Measurements from ENCODE around the gene HYAL3.
"Not testable (repeated sequence)": the region's sequence is repeated elsewhere in the genome, so short reads cannot be mapped to it uniquely, and the experiment has no call there.

Gene HYAL3

GRCh38 chr3:50254577-50255250, 44.5 kb downstream of the HYAL3 start:
- DNase-seq = no peak

GRCh38 chr3:50251220-50251619, 48.0 kb downstream of the HYAL3 start:
- DNase-seq = no peak

- no peak for DNase-seq
These were observed 48.7 kb downstream of the HYAL3 start for GRCh38 chr3:50250514-50250913.

GRCh38 chr3:50249457-50249856, 49.7 kb downstream of the HYAL3 start:
- no peak for DNase-seq

GRCh38 chr3:50248387-50248786, 50.8 kb downstream of the HYAL3 start:
- DNase-seq = no peak

GRCh38 chr3:50246517-50246954, 52.7 kb downstream of the HYAL3 start:
- no peak for DNase-seq

GRCh38 chr3:50245831-50246516, 53.2 kb downstream of the HYAL3 start:
- peak; percentile 37 for DNase-seq

GRCh38 chr3:50245251-50245745, 53.9 kb downstream of the HYAL3 start:
- DNase-seq = no peak

- DNase-seq = not testable (repeated sequence)
These were observed 54.4 kb downstream of the HYAL3 start for GRCh38 chr3:50244813-50245212.

- no peak for DNase-seq
These were observed 55.7 kb downstream of the HYAL3 start for GRCh38 chr3:50243543-50243895.

GRCh38 chr3:50242851-50243542, 56.2 kb downstream of the HYAL3 start:
- no peak for DNase-seq

All from NCI-H2029 (cell line).